GM13976 (cell line): ENCODE measurements around the gene LCE3E.

Source experiments
- DNase-seq: peaks from one replicate; pipeline ENCODE4 v3.0.0; 2012; ENCODE audit warnings: low spot score
- in situ Hi-C: fragments of 300-500 bp; cut with MboI; formaldehyde crosslinking; loops from one replicate; pipeline ENCODE4 v1.12.0; 2022; ENCODE audit warnings: low sequenced_read_pairs, mixed read lengths, inconsistent platforms; ENCODE audit not compliant: unreplicated experiment
- TF ChIP-seq, protein P1 (sequence below): IDR thresholded peaks from 2 replicates; pipeline ENCODE4 v1.5.1; 2012; ENCODE audit warnings: borderline replicate concordance, mild to moderate bottlenecking; ENCODE audit not compliant: insufficient read depth; ENCODE audit errors: extremely low read depth, missing control alignments, control extremely low read depth

Gene LCE3E

DNA sequence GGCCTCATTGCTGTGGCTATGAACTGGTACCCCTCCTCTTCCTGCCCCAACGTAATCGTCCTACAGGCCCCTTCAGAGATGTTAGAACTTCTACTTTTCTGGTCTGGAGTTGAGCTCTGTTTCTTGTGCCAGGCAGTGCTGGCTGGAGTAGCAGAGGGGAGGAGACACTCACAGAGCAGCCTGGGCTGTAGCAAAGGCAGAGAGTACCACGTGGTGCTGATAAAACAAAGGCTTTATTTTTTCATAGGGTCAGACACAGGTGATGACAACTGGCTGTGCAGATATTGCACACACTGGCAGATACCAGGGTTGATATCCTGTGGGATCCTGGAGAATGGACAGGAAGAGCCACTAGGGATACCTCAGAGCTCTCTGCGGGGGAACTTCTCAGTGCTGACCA, 29.1 kb downstream of the LCE3E start:
- DNase-seq, result no peak
- TF ChIP-seq, protein P1, sequence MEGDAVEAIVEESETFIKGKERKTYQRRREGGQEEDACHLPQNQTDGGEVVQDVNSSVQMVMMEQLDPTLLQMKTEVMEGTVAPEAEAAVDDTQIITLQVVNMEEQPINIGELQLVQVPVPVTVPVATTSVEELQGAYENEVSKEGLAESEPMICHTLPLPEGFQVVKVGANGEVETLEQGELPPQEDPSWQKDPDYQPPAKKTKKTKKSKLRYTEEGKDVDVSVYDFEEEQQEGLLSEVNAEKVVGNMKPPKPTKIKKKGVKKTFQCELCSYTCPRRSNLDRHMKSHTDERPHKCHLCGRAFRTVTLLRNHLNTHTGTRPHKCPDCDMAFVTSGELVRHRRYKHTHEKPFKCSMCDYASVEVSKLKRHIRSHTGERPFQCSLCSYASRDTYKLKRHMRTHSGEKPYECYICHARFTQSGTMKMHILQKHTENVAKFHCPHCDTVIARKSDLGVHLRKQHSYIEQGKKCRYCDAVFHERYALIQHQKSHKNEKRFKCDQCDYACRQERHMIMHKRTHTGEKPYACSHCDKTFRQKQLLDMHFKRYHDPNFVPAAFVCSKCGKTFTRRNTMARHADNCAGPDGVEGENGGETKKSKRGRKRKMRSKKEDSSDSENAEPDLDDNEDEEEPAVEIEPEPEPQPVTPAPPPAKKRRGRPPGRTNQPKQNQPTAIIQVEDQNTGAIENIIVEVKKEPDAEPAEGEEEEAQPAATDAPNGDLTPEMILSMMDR, result no peak
- in situ Hi-C loops, result no loop called here

DNA sequence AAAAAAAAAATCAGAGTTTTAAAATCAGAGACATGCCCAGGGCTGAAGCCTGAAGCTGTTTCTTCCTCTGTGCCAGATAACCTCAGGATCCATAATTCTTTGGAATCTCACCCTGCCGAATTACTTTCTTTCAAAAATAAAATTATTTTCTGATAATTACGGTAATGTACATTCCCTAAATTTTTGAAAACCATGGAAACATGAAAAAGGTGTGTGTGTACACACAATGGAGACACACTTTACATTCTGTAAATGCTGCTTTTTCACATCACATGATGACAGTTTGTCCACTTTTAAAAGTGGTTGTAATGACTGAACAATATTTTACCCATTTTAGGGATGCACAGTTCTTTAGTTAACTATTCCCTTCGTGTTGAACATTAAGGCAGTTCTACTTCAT, 30.8 kb downstream of the LCE3E start:
- in situ Hi-C loops, result no loop called here
- no peak for DNase-seq

GRCh38 chr1:152533327-152533938, 33.1 kb downstream of the LCE3E start:
- in situ Hi-C loops, result no loop called here
- TF ChIP-seq, protein P1, result peak; percentile 57
- DNase-seq, result peak; percentile 48

More for the DNA sequence above, 30.8 kb downstream of the LCE3E start:
- TF ChIP-seq, protein P1, result no peak

GRCh38 chr1:152525080-152525641, 41.4 kb downstream of the LCE3E start:
- in situ Hi-C loops, result no loop called here
- DNase-seq, result no peak
- TF ChIP-seq, protein P1, result no peak

GRCh38 chr1:152520561-152521090, 46.0 kb downstream of the LCE3E start:
- TF ChIP-seq, protein P1, result no peak
- in situ Hi-C loops, result no loop called here
- no peak for DNase-seq

DNA sequence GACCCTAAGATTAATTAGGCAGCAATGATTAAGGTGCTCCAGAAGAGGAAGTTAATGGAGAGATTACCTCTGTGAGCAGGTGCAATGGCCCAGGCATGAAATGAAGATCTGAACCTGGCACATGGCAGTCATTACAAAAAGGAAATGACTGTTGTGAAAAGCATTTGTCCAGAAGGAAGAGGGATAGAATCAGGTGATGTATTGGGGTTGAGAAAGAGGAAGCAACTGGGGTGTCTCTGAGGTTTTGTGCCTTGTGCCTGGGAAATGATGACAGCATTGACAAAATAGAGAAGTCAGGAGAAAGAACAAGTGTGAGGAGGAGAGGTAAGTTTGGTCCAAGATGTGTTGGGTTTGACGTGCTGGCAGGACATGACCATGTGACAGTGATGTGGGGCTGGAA, 46.7 kb downstream of the LCE3E start:
- DNase-seq, result no peak

More for the DNA sequence above, 46.7 kb downstream of the LCE3E start:
- in situ Hi-C loops, result no loop called here
- TF ChIP-seq, protein P1, result no peak
